Muscle of back (tissue), 11 donors: ENCODE measurements around the gene SYT14. TPM values are rescaled to one million over a fixed set of nuclear protein-coding genes. Genes with fewer than 3 reads are reported as not detected.
"Not testable (repeated sequence)": the region's sequence is repeated elsewhere in the genome, so short reads cannot be mapped to it uniquely, and the experiment has no call there.

Experiments used
- DNase-seq, 3 donors: peaks; one replicate each; pipeline versions ENCODE4 v3.0.0 to v3.0.0-alpha.2; 2013
- polyA plus RNA-seq, 10 donors: library from polyadenylated mRNA; unstranded; fragments of 120-200 nt; gene quantifications; one replicate each; pipeline ENCODE4 v1.2.1, GENCODE V29; 2013; ENCODE audit not compliant: insufficient read length in 10 of 10

SYT14 gene
- polyA plus RNA-seq, 10 donors: 0.55 to 5.7 (median 1.3) TPM

DNA sequence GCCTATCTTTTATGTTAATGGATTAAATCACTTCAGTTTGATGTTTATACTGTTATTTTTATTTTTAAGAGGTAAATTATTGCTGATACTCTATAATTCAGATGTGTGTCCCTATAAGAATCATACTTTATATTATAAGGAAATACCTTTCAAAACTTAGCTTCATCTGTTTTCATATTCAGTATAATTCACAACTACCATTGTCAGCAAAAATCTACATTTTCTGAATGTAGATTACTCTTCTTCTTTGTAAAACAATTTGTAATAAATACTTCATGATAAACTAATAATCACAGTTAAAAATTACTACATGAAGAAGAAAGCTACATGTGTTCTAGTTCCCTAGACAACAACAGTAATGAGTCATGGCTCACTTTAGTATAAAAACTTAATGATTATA is 179.2 kb downstream of the SYT14 start:
- DNase-seq: no peak

DNA sequence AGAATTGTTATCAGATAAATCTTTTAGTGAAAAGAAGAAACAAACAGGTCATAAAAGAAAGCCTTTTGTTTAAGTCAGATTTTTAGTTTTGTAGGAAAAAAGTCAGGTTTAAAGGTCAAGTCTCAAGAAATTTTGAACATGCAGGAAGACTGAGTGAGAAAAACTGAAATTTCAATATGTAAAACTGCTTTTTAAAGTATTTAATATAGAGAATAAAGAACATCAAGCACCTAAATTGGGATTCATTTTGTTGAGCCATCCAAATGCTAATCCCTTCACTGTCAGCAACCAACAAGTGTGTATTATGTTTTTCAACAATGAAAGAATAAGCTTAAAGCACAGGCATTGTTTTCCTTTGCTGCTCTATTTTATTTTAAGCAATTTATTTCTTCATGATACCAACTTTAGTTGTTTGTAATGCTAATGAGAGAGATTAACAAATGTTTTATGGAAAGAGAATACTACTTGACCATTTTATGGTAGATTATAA is 179.7 kb downstream of the SYT14 start:
- no peak for DNase-seq

DNA sequence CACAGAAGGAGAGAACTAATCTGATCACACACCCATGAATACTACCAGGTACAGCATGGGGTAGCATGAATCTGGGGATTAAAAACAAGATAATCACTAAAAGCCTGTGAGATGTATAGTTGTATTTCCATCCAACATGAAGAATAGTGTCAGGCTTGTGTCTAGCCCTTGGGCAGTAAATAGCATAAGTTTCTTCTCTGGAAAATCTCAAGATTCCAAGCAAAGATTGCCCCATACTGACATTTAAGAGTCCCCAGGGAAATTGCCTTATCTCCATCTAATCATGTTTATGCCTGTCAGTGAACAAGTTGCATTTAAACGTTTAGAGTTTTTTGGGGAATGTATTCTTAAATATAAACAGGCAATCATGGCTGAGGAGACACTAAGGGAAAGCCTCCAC is 185.4 kb downstream of the SYT14 start:
- no peak for DNase-seq

DNA sequence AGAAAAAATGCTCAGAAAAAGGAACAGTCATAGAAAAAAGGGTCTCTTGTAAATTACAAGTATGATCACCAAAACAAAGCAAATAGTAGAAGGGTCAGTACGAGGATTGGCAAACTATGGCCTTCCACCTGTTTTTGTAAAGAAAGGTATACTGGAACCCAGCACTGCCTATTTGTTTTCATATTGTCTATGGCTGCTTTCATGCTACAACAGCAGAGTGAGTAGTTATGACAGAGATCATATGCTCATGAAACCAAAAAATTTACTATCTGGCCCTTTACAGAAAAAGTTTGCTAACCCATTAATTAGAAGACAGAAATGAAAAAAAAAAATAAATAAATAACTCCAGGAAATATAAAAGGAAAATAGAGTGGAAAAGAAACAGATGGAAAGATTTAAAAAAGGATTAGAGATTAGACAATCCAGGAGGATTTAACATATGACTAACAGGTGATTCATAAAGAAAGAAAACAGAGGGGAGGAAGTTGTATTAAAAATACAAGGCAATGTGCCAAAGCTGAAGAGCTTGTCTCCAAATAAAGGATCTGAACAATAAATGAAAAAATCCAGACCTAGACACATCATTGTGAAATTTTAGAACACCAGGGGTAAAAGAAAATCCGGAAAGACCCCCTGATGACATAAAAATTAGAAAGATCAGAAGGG is 186.0 kb downstream of the SYT14 start:
- peak in 1 of 3 donors; percentile 43 for DNase-seq

DNA sequence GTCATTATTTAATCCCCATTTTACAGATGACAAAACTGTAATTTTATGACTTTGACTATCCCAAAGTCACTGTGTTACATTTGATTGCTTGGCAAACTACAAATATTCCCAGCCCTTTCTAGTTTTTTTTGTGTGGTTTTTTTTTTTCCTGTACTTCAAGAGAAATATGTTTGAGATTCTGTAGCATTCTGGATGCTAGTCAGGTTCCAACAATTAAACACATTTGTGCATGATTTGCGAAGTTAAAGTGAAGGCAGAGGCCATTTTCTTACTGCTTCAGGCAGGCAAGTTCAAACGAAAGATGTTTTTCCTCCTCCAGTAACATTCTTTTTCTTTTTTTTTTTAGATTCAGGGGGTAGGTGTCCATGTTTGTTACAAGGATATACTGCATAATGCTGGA is 186.7 kb downstream of the SYT14 start:
- DNase-seq: no peak

DNA sequence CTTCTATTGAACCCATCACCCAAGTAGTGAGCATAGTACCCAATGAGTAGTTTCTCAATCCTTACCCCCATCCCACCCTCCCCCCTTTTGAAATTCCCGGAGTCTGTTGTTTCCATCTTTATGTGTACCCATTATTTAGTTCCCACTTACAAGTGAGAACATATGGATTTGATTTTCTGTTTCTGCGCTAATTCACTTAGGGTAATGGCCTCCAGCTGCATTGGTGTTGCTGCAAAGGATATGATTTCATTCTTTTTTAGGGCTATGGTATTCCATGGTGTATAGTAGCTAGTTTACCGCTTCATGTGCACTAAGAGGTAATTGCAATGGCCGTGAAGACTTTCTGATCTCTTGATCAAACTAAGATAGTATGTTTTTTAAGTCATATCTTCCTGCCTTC is 187.1 kb downstream of the SYT14 start:
- peak in 1 of 3 donors; percentile 35 for DNase-seq

DNA sequence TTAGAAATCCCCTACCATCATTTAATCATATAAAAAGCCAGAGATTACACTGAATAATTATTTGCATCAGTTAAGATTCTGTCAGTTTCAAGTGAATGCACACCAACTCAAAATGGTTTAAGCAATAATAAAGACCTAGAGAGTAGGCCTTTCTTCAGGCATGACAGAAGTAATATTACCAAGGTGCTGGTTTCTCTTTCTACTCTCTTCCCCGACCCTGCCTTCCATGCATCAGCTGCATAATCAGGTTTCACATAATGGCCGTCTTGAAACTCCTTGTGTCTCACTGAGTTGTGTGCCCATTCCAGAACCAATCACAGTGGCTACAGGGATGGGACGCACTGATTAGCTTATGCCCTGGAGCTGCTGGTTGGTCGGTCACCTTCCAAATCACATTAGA is 191.1 kb downstream of the SYT14 start:
- DNase-seq: no peak

DNA sequence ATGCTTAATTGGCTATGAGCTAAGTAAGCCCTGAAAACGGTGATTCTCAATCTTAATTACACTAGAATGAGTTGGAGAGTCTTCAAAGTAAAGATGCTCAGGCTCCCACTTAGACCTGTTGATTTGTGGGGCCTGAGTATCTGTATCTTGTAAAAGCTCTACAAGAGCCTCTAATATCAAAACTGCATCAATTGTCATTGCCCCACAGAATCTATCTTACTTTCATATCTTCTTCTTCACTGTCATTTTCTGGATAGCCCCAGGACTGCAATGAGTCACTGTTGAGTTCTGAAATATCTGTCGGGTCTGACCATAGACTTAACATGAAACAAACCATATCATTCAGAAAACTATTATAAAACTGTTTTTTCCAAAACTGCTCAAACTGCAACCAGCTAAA is 191.7 kb downstream of the SYT14 start:
- no peak for DNase-seq

DNA sequence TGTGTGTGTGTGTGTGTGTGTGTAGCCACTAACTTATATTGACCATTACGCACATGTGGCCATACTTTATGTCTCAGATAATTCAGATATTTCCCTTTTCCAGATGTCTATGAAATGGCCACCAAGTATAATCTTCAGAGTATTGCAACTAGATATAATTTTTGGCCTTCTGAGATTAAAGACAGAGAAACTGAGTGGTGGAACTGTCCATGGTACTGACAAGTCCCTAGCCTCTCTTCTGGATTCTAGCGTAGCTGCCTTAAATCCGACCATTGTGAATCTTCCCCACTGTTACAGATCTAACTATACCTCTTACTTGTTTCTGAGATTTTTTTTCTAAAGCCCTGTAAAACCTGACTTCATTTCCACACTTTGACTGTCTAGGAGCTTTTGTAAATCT is 194.6 kb downstream of the SYT14 start:
- peak; percentile 12 to 57 (median 33) for DNase-seq

DNA sequence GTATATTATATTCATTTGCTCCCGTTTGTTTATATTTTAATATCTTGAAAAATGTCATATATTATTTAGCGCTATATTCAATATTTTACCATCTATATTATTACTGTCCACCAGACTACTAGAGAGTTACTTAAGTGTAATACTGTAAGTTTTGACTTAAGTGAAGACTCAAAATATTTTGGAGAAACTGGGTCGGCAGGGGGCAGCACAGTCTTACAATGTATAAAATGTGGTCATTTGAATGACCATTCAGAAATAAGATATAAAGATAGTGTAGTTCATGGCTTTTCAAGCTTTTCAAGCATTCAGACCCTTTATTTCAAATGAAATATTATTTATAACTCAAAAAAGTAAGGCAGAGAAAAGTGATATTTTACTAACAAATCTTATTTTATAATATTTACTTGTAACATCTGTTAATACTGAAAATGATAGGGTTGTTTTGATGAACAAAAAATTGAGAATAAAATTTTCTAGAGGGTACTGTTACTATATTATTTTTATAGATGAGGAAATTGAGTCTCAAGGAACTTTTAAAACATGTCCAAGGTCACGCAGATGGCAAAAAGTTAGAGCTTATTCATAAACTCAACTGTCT is 205.5 kb downstream of the SYT14 start:
- peak; percentile 59 to 79 (median 68) for DNase-seq

DNA sequence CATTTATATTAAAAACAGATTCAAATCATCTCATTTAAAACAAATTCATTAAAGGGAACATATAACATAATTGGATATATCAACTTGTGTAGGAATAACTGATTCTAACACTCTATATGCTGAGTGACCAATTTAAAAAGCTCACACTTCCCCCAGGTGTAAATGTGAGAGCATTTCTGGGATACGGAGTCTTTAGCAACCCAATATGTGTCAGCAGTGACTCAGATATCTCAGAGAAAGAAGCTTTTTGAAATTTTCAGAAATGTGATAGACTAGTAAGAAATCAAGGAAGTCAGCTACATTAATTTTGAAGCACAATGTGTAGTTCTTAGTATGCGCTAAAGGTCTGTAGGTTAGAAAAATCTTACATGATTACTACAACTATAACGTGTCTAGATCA is 206.7 kb downstream of the SYT14 start:
- DNase-seq: no peak

DNA sequence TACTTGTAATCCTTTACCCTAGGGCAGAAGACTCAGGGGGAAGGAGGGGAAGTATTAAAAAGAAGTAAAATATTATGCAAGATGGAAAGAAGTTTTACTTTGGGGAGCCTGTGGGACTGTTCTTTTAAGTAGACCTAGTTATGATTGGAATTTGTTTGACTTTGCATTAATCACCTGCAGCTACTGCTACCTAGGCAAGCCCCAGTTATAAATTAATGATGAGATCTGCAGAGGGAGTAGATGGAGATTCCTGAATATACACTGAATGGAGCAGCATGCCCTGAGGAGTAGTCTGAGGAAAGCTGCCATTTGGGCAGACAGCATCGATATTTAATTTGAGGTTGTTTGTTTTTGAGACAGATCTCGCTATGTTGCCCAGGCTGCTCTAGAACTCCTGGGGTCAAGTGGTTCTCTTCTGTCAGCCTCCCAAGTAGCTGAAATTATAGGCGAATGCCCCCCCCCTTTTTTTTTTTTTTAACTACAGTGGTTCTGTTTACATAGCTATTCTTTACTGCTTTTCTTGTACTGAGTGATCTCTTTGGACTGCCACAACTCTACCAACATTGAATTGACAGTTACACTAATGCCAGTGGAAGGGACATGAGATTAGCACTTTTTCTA is 213.1 kb downstream of the SYT14 start:
- DNase-seq: no peak

DNA sequence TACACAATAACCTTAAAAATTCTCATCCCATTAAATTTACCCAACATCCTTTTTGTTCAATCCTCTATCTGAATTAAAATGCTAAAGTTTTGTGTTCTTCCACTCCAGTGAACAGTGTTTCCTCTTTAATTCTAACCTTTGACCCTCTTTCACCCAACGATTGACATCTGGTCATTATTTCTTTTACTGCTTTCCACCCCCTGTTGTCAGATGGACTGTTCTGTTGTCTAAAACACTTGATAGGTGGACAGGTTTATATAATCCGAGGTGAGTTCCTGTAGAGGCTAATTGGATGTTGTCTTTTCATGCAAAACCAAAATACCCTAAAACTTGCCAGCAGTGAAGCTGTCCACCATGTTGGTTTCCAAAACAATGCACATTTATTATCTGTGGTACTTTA is 221.2 kb downstream of the SYT14 start:
- DNase-seq: no peak

DNA sequence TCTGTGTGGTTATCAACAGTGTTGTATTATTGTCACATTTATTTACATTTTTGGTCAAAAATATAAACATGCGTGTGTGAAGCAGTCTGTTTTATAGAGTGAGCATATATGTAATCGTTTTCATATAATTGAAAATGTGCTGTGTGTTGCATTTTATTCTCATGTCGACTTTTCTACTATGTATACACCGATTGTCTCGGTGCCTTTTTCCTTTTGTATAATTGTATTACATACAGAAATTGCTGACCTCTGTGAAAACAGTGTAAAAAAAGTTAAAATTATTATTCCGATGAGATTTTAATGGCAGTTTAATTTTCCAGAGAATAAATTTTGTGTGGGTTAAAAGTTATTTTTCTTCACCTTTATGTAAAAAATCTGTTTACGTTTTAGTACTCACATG is 232.2 kb downstream of the SYT14 start:
- DNase-seq: no peak

DNA sequence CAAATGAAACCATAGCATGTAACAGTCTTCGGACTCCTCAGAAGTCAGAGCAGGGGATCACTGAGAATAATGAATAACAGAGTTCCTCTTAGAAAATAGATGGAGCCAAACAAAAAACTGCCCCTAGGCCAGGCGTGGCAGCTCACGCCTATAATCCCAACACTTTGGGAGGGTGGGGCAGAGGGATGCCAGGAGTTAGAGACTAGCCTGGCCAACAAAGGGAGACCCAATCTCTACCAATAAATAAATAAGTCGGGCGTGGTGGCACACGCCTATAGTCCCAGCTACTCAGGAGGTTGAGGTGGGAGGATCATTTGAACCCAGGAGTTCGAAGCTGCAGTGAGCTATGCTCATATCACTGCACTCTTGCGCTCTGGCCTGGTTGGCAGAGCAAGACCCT is 236.1 kb downstream of the SYT14 start:
- DNase-seq: no peak

DNA sequence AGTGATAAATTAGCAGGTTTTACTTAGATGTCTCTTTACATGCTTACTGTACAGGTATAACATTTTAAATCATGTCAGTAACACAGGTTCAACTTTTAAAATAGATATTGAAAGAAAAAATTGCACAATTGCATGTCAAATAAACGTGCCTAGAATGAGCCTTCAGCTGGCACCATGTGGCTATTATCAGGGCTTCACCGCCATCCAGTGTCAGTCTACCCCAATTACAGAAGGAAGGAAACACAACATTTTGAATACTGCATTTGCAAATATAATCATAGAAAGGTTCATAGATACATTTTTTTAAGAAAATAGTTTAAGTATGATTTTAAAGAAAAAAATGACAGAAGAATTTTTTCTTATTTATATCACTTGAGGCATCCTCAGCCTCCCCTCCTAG is 247.0 kb downstream of the SYT14 start:
- no peak for DNase-seq

DNA sequence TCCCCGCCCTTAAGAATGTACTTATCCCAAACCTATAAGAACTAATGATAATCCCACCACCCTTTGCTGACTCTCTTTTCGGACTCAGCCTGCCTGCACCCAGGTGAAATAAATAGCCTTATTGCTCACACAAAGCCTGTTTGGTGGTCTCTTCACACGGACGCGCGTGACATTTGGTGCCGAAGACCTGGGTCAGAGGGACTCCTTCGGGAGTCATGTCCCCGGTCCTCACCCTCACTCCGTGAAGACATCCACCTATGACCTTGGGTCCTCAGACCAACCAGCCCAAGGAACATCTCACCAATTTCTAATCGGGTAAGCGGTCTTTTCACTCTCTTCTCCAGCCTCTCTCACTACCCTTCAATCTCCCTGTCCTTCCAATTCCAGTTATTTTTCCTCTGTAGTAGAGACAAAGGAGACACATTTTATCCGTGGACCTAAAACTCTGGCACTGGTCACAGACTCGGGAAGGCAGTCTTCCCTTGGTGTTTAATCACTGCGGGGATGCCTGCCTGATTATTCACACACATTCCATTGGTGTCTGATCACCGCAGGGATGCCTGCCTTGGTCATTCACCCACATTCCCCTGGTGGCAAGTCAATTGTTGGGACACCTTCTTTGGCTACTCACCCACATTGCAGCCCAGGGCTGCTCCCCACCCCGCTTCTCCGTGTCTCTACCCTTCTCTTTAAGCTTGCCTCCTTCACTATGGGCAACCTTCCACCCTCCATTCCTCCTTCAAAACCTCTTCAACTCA is 250.0 kb downstream of the SYT14 start:
- DNase-seq: peak in 1 of 3 donors; percentile 17

DNA sequence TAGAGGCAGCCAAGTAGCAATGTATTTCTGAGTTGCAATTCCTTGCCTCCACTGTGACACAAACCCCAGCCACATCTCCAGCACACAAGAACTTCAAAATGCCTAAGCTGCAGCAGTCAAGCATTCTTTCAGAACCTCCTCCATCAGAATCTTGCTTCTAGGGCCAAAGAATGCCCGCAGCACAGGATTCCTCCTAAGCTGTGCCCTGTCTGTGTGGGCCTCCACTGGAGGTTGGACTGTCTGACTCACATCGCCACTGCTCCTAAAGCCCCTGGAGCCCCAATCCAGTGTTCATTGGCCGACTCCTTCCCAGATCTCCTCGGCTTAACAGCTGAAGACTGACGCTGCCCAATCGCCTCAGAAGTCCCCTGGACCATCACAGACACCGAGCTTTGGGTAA is 251.4 kb downstream of the SYT14 start:
- DNase-seq: no peak

DNA sequence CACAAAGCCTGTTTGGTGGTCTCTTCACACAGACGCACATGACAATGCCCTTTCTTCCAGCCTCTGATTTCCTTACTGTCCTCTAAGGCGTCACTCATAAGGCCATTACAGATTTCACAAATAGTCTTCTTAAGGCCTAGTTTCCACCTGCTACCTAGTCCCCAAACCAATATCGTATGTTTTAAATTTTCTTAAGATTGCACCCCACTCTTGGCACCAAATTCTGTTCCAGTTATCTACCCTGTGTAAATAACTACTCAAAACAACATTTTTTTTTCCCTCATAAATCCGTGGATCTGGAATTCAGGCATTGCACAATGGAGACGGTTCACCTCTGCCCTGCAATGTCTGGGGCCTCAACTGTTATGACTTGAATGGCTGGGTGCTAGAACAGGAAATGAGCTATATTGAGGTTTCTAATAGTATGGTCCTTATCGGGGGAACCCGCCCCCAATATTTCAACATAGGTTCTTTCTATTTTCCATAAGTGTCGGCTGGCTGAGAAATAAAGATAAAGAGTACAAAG is 257.7 kb downstream of the SYT14 start:
- DNase-seq: no peak

DNA sequence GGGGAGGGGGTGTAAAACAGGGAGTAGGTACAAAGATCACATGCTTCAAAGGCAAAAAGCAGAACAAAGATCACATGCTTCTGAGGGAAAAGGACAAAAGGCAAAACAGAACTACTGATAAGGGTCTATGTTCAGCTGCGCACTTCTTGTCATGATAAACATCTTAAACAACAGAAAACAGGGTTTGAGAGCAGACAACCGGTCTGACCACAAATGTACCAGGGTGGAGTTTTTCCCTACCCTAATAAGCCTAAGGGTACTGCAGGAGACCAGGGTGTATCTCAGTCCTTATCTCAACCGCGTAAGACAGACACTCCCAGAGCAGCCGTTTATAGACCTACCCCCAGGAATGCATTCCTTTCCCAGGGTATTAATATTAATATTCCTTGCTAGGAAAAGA is 258.2 kb downstream of the SYT14 start:
- DNase-seq: not testable (repeated sequence)

DNA sequence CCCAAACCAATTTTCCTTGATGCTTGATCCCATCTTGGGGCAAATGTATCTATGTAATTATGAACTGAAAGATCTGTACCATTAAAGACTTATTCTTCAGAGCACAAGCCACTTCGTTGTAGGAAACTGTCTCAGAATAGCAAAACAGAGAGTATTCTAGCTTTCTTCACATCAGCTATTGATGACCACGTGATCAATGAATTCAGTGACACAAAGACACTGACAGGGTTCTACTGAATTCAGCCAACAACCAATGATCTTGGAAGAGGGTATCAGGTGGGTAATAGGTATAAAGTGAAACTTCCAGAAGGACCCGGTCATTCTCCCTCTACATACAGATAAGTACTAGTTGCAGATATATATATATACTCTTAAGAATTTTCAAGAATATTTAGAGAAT is 260.8 kb downstream of the SYT14 start:
- DNase-seq: no peak

DNA sequence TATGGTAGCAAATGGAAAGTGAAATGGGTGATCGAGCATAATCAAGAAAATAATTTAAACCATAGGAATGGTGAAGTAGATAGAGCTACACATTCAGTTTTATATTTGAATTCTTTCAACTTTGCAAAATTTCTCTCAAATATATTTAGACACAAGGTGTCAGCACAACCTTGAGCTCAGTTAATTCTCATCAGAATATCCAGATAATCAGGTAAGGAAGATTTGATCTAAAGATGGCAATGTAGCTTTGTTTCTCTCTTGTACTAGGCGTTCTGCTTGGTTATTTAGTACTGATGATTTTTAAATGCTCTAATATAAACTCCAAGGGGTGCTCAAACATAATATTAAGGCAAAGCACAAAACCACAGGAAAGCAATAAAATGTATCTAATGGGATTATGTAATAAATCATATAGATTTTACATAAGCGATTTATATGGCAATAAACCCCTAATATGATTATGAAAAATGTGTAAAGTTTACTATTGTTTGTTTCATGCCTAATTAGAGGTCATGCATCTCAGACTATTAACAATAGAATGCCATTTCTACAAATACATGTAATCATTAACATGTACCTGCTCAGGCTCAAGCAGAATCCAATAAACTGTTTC is 262.2 kb downstream of the SYT14 start:
- peak in 1 of 3 donors; percentile 18 for DNase-seq
